Vagina (tissue), 2 donors: ENCODE results near the gene RFX2.

Source experiments
- POLR2AphosphoS5 ChIP-seq, 2 donors: sonication (generic); formaldehyde crosslinking; IDR thresholded peaks; one replicate each; pipeline ENCODE4 v1.9.0; 2017; ENCODE audit warnings: antibody characterized with exemption in 2 of 2, mild to moderate bottlenecking in 2 of 2, low read depth in 1 of 2; ENCODE audit not compliant: insufficient read depth in 1 of 2
- TF ChIP-seq, protein P1 (sequence below), 3 experiments: fragments of 450-650 bp in 2 of 3; fragments of 200-600 bp in 1 of 3; sonication (generic) in 1 of 3; IDR thresholded peaks; one replicate each; pipeline ENCODE4 v1.5.1; 2017 to 2019; ENCODE audit warnings: antibody characterized with exemption in 3 of 3, mild to moderate bottlenecking in 2 of 3, moderate library complexity in 2 of 3

DNA sequence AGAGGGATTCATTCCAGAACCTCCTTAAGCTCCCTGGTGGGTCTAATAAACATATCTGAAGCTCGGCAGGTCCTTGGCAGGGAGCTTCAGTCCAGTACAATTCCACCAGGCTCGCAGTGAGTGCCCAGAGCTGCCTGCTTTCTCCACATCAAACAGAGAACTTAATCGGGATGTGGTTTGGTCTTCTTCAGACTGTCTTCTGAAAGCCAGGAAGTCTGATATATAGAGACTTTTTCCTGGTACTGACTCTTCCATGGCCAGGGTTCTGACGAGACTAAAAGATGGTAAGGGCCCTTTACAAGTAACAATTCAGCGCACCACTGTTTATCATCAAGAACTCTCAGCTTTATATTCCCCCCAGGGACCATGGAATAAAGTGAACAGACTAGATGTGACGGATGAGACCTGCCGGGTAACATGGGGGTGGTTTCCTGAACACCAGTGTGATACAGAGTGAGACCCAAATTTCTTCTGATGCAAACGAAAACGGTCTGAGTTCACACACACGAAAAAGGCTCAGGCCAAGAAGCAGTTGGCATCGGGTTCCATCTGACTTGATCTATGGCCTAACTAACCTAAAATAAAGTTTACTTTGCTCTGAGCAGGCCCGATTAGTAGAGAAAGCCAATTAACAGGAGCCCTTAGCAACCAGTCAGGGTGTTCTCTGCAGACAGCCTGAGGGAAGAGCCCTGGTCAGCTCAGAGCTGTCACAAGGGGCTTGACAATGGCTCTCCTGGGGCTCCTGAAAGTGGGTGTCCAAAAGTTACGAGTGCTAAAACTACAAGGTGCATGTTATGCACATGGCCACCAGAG, 161.3 kb downstream of the RFX2 start:
- TF ChIP-seq, protein P1, sequence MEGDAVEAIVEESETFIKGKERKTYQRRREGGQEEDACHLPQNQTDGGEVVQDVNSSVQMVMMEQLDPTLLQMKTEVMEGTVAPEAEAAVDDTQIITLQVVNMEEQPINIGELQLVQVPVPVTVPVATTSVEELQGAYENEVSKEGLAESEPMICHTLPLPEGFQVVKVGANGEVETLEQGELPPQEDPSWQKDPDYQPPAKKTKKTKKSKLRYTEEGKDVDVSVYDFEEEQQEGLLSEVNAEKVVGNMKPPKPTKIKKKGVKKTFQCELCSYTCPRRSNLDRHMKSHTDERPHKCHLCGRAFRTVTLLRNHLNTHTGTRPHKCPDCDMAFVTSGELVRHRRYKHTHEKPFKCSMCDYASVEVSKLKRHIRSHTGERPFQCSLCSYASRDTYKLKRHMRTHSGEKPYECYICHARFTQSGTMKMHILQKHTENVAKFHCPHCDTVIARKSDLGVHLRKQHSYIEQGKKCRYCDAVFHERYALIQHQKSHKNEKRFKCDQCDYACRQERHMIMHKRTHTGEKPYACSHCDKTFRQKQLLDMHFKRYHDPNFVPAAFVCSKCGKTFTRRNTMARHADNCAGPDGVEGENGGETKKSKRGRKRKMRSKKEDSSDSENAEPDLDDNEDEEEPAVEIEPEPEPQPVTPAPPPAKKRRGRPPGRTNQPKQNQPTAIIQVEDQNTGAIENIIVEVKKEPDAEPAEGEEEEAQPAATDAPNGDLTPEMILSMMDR (IDR thresholded peaks at IDR 0.05), result no peak
- no peak for TF ChIP-seq POLR2AphosphoS5 (IDR thresholded peaks at IDR 0.05; ENCODE audit: insufficient read depth in 1 of 2, low read depth in 1 of 2)
